ENCODE results near the gene TPPP2.

TPPP2 gene

DNA sequence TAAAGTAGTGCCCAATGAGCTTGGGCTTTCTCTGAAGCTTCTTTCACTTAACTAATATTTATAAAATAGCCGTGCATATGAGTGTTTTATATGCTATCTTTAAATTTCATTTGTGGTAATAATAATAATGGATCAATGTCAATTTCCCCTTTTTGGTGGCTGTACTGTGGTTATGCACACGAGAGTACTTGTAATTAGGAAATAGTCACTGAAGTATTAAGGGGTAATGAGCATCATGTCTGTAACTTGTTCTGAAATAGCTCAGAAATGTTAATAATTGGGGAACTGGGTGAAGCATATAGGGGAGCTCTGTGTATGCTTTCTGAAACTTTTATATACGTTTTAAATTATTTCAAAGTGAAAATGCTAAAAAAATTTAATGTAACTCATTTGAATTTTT lies 20.6 kb downstream of the TPPP2 start:
- Histone ChIP-seq H3K27ac (ENCODE audit: low read depth, low read length) (no peak overlapping the region), H3K4me1 (ENCODE audit: control insufficient read depth, insufficient read depth, low read length) (peaks cover 3% of the 10 kb centered on the region), H3K9ac (ENCODE audit: low read length) (no peak overlapping the region), H3K27me3 (ENCODE audit: control insufficient read depth, insufficient read depth, low read length) (0 out of 2 replicates have a peak, but pooled peaks cover 2% of the 10 kb centered on the region), H3K36me3 (ENCODE audit: control insufficient read depth, insufficient read depth, low read length) (no peaks in the 10 kb centered on the region), H3K4me3 (ENCODE audit: low read depth, low read length) (no peak overlapping the region), H3K9me3 (ENCODE audit: control insufficient read depth, insufficient read depth, low read depth, low read length) (no peaks in the 10 kb centered on the region)

DNA sequence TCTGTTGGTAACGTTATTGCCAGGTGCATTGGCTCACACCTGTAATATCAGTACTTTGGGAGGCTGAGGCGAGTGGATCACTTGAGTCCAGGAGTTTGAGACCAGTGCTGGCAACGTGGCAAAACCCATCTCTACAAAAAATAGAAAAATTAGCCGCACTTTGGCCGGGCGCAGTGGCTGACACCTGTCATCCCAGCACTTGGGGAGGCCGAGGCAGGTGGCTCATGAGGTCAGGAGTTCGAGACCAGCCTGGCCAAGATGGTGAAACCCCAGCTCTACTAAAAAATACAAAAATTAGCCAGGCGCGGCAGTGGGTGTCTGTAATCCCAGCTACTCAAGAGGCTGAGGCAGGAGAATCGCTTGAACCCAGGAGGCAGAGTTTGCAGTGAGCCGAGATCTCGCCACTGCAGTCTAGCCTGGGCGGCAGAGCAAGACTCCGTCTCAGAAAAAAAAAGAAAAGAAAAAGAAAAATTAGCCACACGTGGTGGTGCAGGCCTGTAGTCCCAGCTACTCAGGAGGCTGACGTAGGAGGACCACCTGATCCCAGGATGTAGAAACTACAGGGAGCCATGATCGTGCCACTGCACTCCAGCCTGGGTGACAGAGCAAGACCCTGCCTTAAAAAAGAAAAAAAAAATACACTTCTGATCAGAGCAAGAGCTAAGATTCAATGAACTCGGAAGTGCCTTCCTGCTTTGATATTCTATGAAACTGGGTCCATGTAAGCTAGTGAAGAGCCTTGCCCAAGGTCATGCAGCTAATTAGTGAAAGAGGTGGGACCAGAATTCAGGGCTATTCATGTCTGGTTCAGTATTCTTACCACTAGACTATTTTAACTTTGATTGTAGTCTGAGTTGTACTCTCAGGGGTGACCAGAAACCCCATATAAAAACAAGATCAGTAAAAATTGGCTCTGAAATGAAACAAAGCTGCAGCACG lies 23.4 kb downstream of the TPPP2 start:
- Histone ChIP-seq H3K27me3 (ENCODE audit: control insufficient read depth, insufficient read depth, low read length) (no peaks in the 10 kb centered on the region), H3K9me3 (ENCODE audit: control insufficient read depth, insufficient read depth, low read depth, low read length) (no peaks in the 10 kb centered on the region), H3K4me1 (ENCODE audit: control insufficient read depth, insufficient read depth, low read length) (peaks cover 6% of the 10 kb centered on the region), H3K27ac (ENCODE audit: low read depth, low read length) (no peak overlapping the region), H3K9ac (ENCODE audit: low read length) (no peak overlapping the region), H3K4me3 (ENCODE audit: low read depth, low read length) (no peak overlapping the region), H3K36me3 (ENCODE audit: control insufficient read depth, insufficient read depth, low read length) (no peaks in the 10 kb centered on the region)

DNA sequence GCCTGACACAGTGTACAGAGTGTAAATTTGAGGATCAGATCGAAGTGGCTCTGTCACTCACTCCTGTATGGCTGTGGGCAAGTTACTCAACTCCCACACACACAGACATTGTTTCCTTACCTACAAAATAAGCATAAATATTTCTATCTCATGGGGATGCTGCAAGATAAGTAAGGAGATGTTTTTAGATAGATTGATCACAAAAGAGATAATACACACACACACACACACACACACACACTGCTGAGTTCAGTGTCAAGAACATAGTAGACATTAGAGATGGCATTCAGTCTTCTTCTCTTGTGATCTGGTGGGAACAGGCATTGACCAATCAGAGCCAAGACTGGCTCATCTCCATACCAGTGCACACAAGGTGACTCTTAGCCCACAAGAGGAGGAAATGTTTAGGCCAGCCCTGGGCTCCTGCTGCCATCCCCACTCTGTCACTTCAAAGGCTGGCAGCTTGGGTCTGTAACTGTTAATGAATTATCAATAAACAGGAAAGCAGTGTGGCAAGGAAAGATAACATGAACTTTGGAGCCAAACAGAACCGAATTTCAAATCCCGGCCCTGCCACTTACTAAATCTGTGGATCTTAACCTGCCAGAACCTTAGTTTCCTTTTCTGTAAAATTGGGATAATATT lies 24.2 kb downstream of the TPPP2 start:
- no peaks in the 10 kb centered on the region for H3K9me3 ChIP-seq (ENCODE audit: control insufficient read depth, insufficient read depth, low read depth, low read length)
- H3K4me1 ChIP-seq (ENCODE audit: control insufficient read depth, insufficient read depth, low read length): peaks cover 6% of the 10 kb centered on the region
- H3K27ac ChIP-seq (ENCODE audit: low read depth, low read length): no peak overlapping the region
- H3K4me3 ChIP-seq (ENCODE audit: low read depth, low read length): no peak overlapping the region
- H3K9ac ChIP-seq (ENCODE audit: low read length): no peak overlapping the region
- H3K27me3 ChIP-seq (ENCODE audit: control insufficient read depth, insufficient read depth, low read length): no peaks in the 10 kb centered on the region
- no peaks in the 10 kb centered on the region for H3K36me3 ChIP-seq (ENCODE audit: control insufficient read depth, insufficient read depth, low read length)

DNA sequence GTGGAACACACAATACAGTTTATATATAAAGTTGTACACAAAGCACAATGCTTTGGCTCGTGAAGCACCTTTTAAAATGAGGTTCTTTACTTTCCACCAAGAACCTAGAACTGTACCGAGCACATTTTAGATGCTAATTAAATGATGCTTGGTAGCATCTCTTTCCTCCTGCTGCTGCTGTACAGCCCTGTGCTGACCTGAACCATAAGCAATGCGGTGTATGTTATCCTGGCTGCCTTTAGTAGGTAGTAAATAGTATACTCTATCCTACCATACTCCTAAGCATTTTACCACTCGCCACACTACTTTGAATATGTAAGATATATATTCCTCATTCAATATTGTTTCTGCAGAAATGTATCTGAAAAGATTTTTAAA lies 24.7 kb downstream of the TPPP2 start:
- no peak overlapping the region for H3K27ac ChIP-seq (ENCODE audit: low read depth, low read length)
- no peaks in the 10 kb centered on the region for H3K9me3 ChIP-seq (ENCODE audit: control insufficient read depth, insufficient read depth, low read depth, low read length)
- no peaks in the 10 kb centered on the region for H3K27me3 ChIP-seq (ENCODE audit: control insufficient read depth, insufficient read depth, low read length)
- no peak overlapping the region for H3K9ac ChIP-seq (ENCODE audit: low read length)
- H3K4me3 ChIP-seq (ENCODE audit: low read depth, low read length): no peak overlapping the region
- H3K4me1 ChIP-seq (ENCODE audit: control insufficient read depth, insufficient read depth, low read length): peaks cover 6% of the 10 kb centered on the region
- no peaks in the 10 kb centered on the region for H3K36me3 ChIP-seq (ENCODE audit: control insufficient read depth, insufficient read depth, low read length)

DNA sequence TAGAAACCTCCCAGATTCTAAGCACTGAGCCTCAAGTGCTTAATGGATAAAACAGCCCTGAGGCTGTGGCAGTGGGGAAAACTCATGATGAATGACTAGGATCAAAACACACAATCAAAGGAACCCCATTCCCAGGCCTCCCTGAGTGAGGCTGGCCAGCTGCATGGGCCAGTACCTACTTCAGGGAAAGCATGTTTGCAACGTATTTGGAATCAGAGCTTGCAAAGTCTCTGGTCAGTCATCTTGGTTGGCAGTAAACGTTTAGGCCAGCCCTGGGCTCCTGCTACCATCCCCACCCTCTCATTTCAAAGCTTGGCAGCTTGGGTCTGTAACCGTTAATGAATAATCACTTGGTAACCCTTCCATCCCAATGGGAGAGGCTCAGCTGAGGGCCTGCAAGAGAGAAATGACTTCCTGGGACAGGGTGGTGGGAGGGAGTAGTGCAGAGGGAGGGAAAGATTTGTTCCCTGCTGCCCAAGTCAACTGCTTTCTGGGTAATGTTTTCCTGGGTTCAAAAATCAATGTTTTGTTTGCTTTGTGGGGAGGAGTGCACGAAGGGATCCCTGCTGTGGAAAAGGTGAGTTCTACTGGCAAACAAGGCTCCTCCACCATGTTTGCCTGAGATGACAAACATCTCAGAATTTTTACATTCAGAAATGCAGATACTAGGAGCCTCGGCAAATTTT lies 25.6 kb downstream of the TPPP2 start:
- Histone ChIP-seq H3K9ac (ENCODE audit: low read length) (no peak overlapping the region), H3K9me3 (ENCODE audit: control insufficient read depth, insufficient read depth, low read depth, low read length) (no peaks in the 10 kb centered on the region), H3K4me1 (ENCODE audit: control insufficient read depth, insufficient read depth, low read length) (peaks cover 6% of the 10 kb centered on the region), H3K27me3 (ENCODE audit: control insufficient read depth, insufficient read depth, low read length) (no peaks in the 10 kb centered on the region), H3K27ac (ENCODE audit: low read depth, low read length) (no peak overlapping the region), H3K4me3 (ENCODE audit: low read depth, low read length) (no peak overlapping the region), H3K36me3 (ENCODE audit: control insufficient read depth, insufficient read depth, low read length) (no peaks in the 10 kb centered on the region)

DNA sequence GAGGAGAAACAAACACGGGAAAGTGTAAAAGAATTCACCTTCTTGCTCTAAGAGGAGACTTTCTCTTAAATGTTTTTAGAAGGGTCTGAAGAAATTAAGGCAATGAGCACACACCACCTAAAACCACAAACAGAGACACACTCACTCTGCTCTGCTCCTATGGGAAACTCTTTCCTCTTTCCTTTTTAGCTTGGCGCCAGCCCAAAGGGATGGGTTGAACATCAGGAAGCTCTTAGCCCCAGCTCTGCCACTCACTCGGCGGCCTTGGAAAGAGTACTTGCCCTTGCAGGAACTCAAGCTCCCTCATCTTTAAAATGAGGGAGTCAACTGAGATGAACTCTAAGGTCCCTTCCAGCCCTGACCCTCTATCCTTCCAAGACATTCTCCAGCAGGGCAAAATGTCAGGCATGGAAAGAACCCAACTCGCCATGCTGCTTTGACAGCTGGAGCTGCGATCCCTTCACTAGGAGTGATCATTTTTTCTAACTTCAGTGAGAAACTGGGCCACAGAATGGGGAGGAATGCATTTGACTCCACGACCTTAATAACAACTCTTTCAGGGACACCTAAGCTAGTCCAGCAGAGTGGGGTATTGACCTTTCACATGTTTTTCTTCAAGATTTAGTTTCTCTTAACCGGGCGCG lies 26.6 kb downstream of the TPPP2 start:
- no peak overlapping the region for H3K4me3 ChIP-seq (ENCODE audit: low read depth, low read length)
- no peaks in the 10 kb centered on the region for H3K36me3 ChIP-seq (ENCODE audit: control insufficient read depth, insufficient read depth, low read length)
- H3K9me3 ChIP-seq (ENCODE audit: control insufficient read depth, insufficient read depth, low read depth, low read length): no peaks in the 10 kb centered on the region
- no peak overlapping the region for H3K9ac ChIP-seq (ENCODE audit: low read length)
- H3K4me1 ChIP-seq (ENCODE audit: control insufficient read depth, insufficient read depth, low read length): peaks cover 6% of the 10 kb centered on the region
- no peak overlapping the region for H3K27ac ChIP-seq (ENCODE audit: low read depth, low read length)
- no peaks in the 10 kb centered on the region for H3K27me3 ChIP-seq (ENCODE audit: control insufficient read depth, insufficient read depth, low read length)

DNA sequence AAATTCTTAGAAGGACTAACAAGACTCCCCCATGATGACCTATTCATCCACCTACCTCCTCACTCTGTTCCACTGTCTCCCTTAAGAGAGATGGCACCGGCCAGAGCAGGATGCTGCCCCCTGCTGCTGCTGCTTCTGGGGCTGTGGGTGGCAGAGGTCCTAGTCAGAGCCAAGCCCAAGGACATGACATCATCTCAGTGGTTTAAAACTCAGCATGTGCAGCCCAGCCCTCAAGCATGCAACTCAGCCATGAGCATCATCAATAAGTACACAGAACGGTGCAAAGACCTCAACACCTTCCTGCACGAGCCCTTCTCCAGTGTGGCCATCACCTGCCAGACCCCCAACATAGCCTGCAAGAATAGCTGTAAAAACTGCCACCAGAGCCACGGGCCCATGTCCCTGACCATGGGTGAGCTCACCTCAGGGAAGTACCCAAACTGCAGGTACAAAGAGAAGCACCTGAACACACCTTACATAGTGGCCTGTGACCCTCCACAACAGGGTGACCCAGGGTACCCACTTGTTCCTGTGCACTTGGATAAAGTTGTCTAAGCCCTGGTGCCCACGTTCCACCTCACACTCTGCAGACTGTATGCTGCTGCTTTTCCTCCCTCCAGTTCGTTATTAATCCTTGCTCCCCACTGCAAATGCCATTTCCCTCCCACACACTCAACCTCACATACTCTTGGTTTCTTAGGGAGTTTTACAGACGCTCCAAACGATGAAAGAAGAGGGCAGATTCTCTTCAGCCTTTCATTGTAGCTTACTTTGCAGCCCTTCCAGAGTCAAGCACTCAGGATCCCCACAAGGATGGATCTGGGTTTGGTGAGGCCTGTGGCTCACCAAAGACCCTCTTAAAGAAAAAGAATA lies 28.0 kb downstream of the TPPP2 start, which contains the start of gene RNASE8:
TSS of gene RNASE8 (plus strand) at position 20 of the 873 bp plus-strand sequence. CDS start at position 91, 71 bp downstream.
- Histone ChIP-seq H3K9me3 (ENCODE audit: control insufficient read depth, insufficient read depth, low read depth, low read length) (no peaks in the 10 kb centered on the region), H3K27ac (ENCODE audit: low read depth, low read length) (no peak within 1 kb of the TSS), H3K9ac (ENCODE audit: low read length) (no peak within 1 kb of the TSS), H3K27me3 (ENCODE audit: control insufficient read depth, insufficient read depth, low read length) (no peaks in the 10 kb centered on the region), H3K4me1 (ENCODE audit: control insufficient read depth, insufficient read depth, low read length) (peaks cover 7% of the 10 kb centered on the region), H3K4me3 (ENCODE audit: low read depth, low read length) (no peak within 1 kb of the TSS), H3K36me3 (ENCODE audit: control insufficient read depth, insufficient read depth, low read length) (no peaks in the 10 kb centered on the region)

DNA sequence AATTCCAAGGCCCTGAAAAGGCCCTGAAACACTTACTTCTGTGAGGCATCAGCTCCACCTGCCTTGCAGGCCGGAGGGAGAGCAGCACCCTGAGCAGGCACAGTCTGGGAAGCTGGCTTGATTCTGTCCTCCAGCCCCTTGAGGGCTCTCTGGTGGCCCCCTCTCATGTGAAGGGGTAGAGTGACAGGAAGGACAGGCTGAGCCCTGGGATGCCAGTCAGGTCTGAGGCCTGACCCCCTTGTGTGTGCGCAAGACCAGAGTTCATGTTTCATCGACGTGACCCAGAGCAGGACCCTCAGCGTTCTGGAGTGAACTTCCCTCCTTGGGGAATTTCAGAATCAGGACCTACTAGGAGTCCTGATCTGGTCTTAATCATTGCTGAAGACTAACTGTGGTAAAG lies 28.9 kb downstream of the TPPP2 start:
- peaks cover 13% of the 10 kb centered on the region for H3K4me1 ChIP-seq (ENCODE audit: control insufficient read depth, insufficient read depth, low read length)
- no peaks in the 10 kb centered on the region for H3K27me3 ChIP-seq (ENCODE audit: control insufficient read depth, insufficient read depth, low read length)
- H3K27ac ChIP-seq (ENCODE audit: low read depth, low read length): no peak overlapping the region
- H3K9ac ChIP-seq (ENCODE audit: low read length): no peak overlapping the region
- H3K36me3 ChIP-seq (ENCODE audit: control insufficient read depth, insufficient read depth, low read length): no peaks in the 10 kb centered on the region
- H3K9me3 ChIP-seq (ENCODE audit: control insufficient read depth, insufficient read depth, low read depth, low read length): no peaks in the 10 kb centered on the region
- no peak overlapping the region for H3K4me3 ChIP-seq (ENCODE audit: low read depth, low read length)

DNA sequence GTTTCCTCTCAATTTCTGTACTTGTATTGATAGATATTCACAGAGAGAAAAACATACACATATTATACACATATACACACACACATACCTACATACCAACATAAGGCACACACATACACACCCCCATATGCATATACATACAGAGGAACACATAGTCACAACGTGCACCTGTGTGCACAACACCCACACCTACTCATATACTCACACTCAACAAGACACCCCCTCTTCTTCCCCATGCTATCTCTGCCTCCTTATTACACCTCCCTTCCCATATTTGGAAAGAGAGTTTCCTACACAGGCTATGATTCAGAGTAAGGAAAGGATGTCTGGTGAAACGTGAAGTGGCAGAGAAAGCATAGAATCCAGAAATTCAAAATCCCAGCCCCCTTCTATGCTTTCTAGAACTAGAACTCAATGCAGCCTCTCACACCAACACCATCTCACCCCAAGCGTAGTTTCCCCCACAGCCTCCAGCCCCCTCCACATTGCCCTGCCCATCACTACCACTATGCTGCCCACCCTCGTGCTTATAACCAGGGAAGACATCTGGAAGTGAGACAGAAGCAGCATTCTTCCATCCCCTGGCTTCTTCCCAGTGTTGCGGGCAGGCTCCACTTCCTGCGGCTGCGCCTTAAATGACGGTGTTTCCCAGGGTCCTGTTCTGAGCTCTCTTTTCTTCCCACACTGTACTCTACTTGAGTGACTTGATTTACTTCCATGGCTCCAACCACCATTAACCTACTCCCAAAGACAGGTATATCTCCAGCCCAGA lies 30.0 kb downstream of the TPPP2 start:
- H3K9me3 ChIP-seq (ENCODE audit: control insufficient read depth, insufficient read depth, low read depth, low read length): no peaks in the 10 kb centered on the region
- H3K4me3 ChIP-seq (ENCODE audit: low read depth, low read length): no peak overlapping the region
- H3K36me3 ChIP-seq (ENCODE audit: control insufficient read depth, insufficient read depth, low read length): no peaks in the 10 kb centered on the region
- H3K4me1 ChIP-seq (ENCODE audit: control insufficient read depth, insufficient read depth, low read length): peaks cover 13% of the 10 kb centered on the region
- no peaks in the 10 kb centered on the region for H3K27me3 ChIP-seq (ENCODE audit: control insufficient read depth, insufficient read depth, low read length)
- no peak overlapping the region for H3K27ac ChIP-seq (ENCODE audit: low read depth, low read length)
- H3K9ac ChIP-seq (ENCODE audit: low read length): no peak overlapping the region

Data from HUES6 (cell line).